ENCODE data around the gene CABLES1. TPM values are rescaled to one million over a fixed set of nuclear protein-coding genes. Genes with fewer than 3 reads are reported as not detected.

The CABLES1 gene
- polyA plus RNA-seq, 1 donor (not counting 4 experiments of a cell fraction or from before 2014, with no cell fraction given), result 1.00 TPM

DNA sequence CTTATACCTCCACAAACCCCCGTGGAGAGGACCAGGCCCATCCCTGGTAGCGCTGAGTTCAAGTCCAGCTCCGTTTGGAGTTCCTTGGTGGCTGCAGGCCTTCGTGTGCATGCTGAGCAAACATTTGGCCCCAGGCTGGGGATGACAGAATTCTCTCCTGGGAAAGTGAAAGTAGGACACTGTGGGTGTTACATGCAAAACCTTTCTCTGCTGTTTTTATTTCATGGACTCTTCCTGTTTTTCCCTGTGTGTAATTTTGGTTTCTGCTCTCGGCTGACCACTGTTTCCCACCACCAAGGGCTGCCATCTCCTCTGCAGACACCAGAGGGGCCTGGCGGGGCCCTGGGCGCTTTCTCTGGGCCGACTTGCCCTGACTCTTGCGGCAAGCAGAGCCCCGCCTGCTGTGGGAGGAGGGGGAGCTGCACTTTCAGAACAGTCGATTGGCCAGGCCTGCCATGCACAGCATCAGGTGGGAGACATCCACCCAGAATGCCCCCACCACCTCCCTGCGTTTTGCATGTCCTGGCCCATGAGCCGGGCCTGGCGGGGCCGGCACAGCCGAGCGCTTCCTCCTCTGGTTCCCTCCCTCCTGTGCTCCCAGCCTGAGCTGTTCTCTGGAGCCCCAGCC is 102.4 kb downstream of the CABLES1 start:
- FAIRE-seq, result peak; percentile 9
- H3K79me2 ChIP-seq (ENCODE audit: control insufficient read depth, insufficient read depth, low read length), result no peaks in the 10 kb centered on the region
- H3K9me3 ChIP-seq (ENCODE audit: control insufficient read depth, low read depth, low read length), result no peaks in the 10 kb centered on the region
- no peaks in the 10 kb centered on the region for H3K9me1 ChIP-seq (ENCODE audit: control insufficient read depth, extremely low read depth, insufficient read depth, low read length)
- H3K36me3 ChIP-seq (ENCODE audit: control insufficient read depth in 2 of 2, extremely low read depth in 1 of 2, insufficient read depth in 2 of 2, low read length in 2 of 2), result no peaks in the 10 kb centered on the region
- dilution Hi-C loops (cut with MboI; ENCODE audit: extremely low pct_ligation_motif_present, low sequenced_read_pairs), result no loop called here
- peak overlapping the region; percentile 91 for H3K4me2 ChIP-seq (ENCODE audit: control insufficient read depth, extremely low read depth, insufficient read depth, low read depth, low read length)
- H3K27ac ChIP-seq (ENCODE audit: control insufficient read depth, insufficient read depth, low read length), result peak overlapping the region; percentile 39
- no peak for DNase-seq (ENCODE audit: low read depth, low spot score)
- H3K27me3 ChIP-seq (ENCODE audit: control insufficient read depth, extremely low read depth, insufficient read depth, low read length), result no peaks in the 10 kb centered on the region
- TF ChIP-seq EZH2 (IDR thresholded peaks at IDR 0.05; ENCODE audit: low read length), result no peak
- TF ChIP-seq, protein P1, sequence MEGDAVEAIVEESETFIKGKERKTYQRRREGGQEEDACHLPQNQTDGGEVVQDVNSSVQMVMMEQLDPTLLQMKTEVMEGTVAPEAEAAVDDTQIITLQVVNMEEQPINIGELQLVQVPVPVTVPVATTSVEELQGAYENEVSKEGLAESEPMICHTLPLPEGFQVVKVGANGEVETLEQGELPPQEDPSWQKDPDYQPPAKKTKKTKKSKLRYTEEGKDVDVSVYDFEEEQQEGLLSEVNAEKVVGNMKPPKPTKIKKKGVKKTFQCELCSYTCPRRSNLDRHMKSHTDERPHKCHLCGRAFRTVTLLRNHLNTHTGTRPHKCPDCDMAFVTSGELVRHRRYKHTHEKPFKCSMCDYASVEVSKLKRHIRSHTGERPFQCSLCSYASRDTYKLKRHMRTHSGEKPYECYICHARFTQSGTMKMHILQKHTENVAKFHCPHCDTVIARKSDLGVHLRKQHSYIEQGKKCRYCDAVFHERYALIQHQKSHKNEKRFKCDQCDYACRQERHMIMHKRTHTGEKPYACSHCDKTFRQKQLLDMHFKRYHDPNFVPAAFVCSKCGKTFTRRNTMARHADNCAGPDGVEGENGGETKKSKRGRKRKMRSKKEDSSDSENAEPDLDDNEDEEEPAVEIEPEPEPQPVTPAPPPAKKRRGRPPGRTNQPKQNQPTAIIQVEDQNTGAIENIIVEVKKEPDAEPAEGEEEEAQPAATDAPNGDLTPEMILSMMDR (optimal IDR thresholded peaks at IDR 0.05 in 1 of 3, IDR thresholded peaks at IDR 0.05 in 1 of 3, conservative IDR thresholded peaks at IDR 0.05 in 1 of 3; ENCODE audit: extremely low read depth in 1 of 3, insufficient read depth in 2 of 3, low read length in 3 of 3), result peak in 2 of 3 experiments; percentile 6 to 36
- peak overlapping the region; percentile 63 for H3K9ac ChIP-seq (ENCODE audit: control insufficient read depth, extremely low read depth, insufficient read depth, low read length)
- H4K20me1 ChIP-seq (ENCODE audit: control insufficient read depth, extremely low read depth, insufficient read depth, low read length), result no peaks in the 10 kb centered on the region
- H2AFZ ChIP-seq (ENCODE audit: control insufficient read depth, low read length), result peak overlapping the region; percentile 80
- H3K4me3 ChIP-seq (ENCODE audit: control insufficient read depth in 2 of 3, extremely low read depth in 1 of 3, insufficient read depth in 2 of 3, low read depth in 1 of 3, low read length in 3 of 3), result peak overlapping the region in 2 of 3 experiments; percentile 45 to 68
- peaks cover 18% of the 10 kb centered on the region for H3K4me1 ChIP-seq (ENCODE audit: control insufficient read depth, extremely low read depth, insufficient read depth, low read length)

DNA sequence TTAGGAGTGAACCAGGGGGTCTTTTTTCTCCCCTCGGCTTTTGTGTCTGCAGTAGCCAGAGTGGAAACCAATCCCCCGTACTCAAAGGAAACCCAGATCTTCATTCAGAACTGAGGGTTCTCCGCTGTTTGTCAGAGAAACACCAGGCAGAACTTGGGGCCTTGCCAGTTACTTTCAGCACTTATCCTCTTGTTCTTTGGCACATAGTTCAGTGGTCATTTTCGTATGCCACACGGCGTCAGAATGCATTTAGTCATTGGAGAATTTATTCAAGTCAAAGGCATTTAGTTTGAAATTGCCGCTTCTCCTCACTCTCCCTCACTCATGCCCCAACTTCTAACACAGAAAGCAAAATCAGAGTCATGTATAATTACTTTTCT is 102.9 kb downstream of the CABLES1 start:
- peak overlapping the region; percentile 63 for H3K9ac ChIP-seq (ENCODE audit: control insufficient read depth, extremely low read depth, insufficient read depth, low read length)
- peaks cover 18% of the 10 kb centered on the region for H3K4me1 ChIP-seq (ENCODE audit: control insufficient read depth, extremely low read depth, insufficient read depth, low read length)
- H3K4me3 ChIP-seq (ENCODE audit: control insufficient read depth in 2 of 3, extremely low read depth in 1 of 3, insufficient read depth in 2 of 3, low read depth in 1 of 3, low read length in 3 of 3), result peak overlapping the region in 2 of 3 experiments; percentile 45 to 68
- TF ChIP-seq, protein P1 (optimal IDR thresholded peaks at IDR 0.05 in 1 of 3, IDR thresholded peaks at IDR 0.05 in 1 of 3, conservative IDR thresholded peaks at IDR 0.05 in 1 of 3; ENCODE audit: extremely low read depth in 1 of 3, insufficient read depth in 2 of 3, low read length in 3 of 3), result no peak
- TF ChIP-seq EZH2 (IDR thresholded peaks at IDR 0.05; ENCODE audit: low read length), result no peak
- dilution Hi-C loops (cut with MboI; ENCODE audit: extremely low pct_ligation_motif_present, low sequenced_read_pairs), result no loop called here
- H3K27me3 ChIP-seq (ENCODE audit: control insufficient read depth, extremely low read depth, insufficient read depth, low read length), result no peaks in the 10 kb centered on the region
- no peaks in the 10 kb centered on the region for H3K9me3 ChIP-seq (ENCODE audit: control insufficient read depth, low read depth, low read length)
- no peaks in the 10 kb centered on the region for H3K36me3 ChIP-seq (ENCODE audit: control insufficient read depth in 2 of 2, extremely low read depth in 1 of 2, insufficient read depth in 2 of 2, low read length in 2 of 2)
- no peaks in the 10 kb centered on the region for H4K20me1 ChIP-seq (ENCODE audit: control insufficient read depth, extremely low read depth, insufficient read depth, low read length)
- H3K79me2 ChIP-seq (ENCODE audit: control insufficient read depth, insufficient read depth, low read length), result no peaks in the 10 kb centered on the region
- FAIRE-seq (peak; percentile 34), DNase-seq (ENCODE audit: low read depth, low spot score) (no peak)
- peak overlapping the region; percentile 80 for H2AFZ ChIP-seq (ENCODE audit: control insufficient read depth, low read length)
- no peaks in the 10 kb centered on the region for H3K9me1 ChIP-seq (ENCODE audit: control insufficient read depth, extremely low read depth, insufficient read depth, low read length)
- peak overlapping the region; percentile 39 for H3K27ac ChIP-seq (ENCODE audit: control insufficient read depth, insufficient read depth, low read length)
- peak overlapping the region; percentile 91 for H3K4me2 ChIP-seq (ENCODE audit: control insufficient read depth, extremely low read depth, insufficient read depth, low read depth, low read length)

All from keratinocyte (primary cell).